Thoracic aorta (tissue), 2 donors: ENCODE results near the gene RAB26. TPM values are rescaled to one million over a fixed set of nuclear protein-coding genes. Genes with fewer than 3 reads are reported as not detected.

Experiments
- ATAC-seq: fragments of 150-250 bp; one replicate; pipeline ENCODE4 v1.8.0; 2017; ENCODE audit warnings: low read depth; ENCODE audit not compliant: insufficient number of reproducible peaks, low FRiP score
- DNase-seq: peaks from one replicate; pipeline ENCODE4 v3.0.0-alpha.2; 2020; ENCODE audit warnings: low spot score
- H3K27ac ChIP-seq, 2 donors: fragments of 200-600 bp; sonication (generic); 1 replicate in 1 of 2; 2 replicates in 1 of 2; pipeline ENCODE4 v1.5.1; 2016; ENCODE audit warnings: mild to moderate bottlenecking in 2 of 2, moderate library complexity in 2 of 2
- H3K27me3 ChIP-seq: fragments of 200-600 bp; sonication (generic); replicated peaks from 2 replicates; pipeline ENCODE4 v1.6.0; 2016; ENCODE audit warnings: mild to moderate bottlenecking; ENCODE audit not compliant: insufficient read depth
- H3K36me3 ChIP-seq: fragments of 200-600 bp; sonication (generic); one replicate; pipeline ENCODE4 v1.5.1; 2016
- H3K4me1 ChIP-seq, 2 donors: fragments of 200-600 bp; sonication (generic); 1 replicate in 1 of 2; 2 replicates in 1 of 2; pipeline versions ENCODE4 v1.5.1 to v1.6.0; 2016; ENCODE audit warnings: low read depth in 2 of 2, mild to moderate bottlenecking in 1 of 2; ENCODE audit not compliant: control insufficient read depth in 1 of 2
- H3K4me3 ChIP-seq: fragments of 200-600 bp; sonication (generic); 2 replicates; pipeline ENCODE4 v1.5.1; 2016; ENCODE audit warnings: mild to moderate bottlenecking
- H3K9me3 ChIP-seq: fragments of 200-600 bp; sonication (generic); 2 replicates; pipeline ENCODE4 v1.5.1; 2016
- CTCF ChIP-seq: fragments of 200-600 bp; sonication (generic); IDR thresholded peaks from one replicate; pipeline ENCODE4 v1.5.1; 2019; ENCODE audit warnings: antibody characterized with exemption
- total RNA-seq, 2 donors: library from RNA; depleted of rRNA; stranded (reverse); fragments of >200 nt; gene quantifications; one replicate each; pipeline versions ENCODE4 v1.1.0 to v1.2.3, GENCODE V29; 2016

RAB26 gene
- total RNA-seq, 2 donors from 2014 or later: not detected

DNA sequence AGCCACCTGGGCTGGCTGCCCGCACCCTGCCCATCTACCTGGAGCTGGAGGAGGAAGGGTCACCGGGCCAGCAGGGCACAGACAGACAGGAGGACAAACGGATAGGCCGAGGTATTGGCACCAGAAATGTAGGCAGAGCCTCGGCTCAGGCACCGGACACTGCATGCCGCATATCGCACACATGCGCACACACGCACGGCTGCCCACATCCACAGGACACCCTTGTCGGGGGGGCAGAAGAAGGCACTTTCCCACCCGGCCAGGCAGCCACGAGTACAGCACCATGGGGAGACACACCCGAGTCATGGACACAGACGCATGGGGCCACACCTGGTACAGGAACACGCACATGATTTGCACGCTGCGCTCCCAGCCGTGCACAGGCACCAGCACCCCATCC, 33.5 kb downstream of the RAB26 start:
- Histone ChIP-seq H3K4me3 (no peak overlapping the region), H3K27ac (no peak overlapping the region), H3K9me3 (no peaks in the 10 kb centered on the region), H3K36me3 (peaks cover 4% of the 10 kb centered on the region), H3K27me3 (no peaks in the 10 kb centered on the region), H3K4me1 (no peaks in the 10 kb centered on the region)
- TF ChIP-seq CTCF: no peak
- ATAC-seq (no peak), DNase-seq (no peak)

DNA sequence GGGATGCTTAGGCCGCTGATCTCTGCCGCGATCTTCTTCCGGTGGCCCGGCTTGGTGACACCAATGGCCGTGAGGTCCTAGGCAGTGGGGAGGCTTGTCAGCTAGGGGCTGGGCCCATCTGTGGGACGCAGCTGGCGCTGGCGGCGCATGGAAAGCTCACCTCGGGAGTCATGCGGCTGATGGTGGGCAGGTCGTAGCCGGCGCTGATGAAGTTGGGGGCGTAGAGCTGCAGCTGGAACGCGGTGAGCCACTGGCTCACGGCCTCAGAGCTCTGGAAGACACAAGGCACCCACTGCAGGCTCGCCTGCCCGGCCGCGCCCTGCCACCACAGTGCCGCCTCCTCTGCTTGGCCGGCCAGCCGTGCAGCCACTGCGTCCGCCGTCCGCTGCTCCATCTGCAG, 35.2 kb downstream of the RAB26 start:
- H3K36me3 ChIP-seq: no peaks in the 10 kb centered on the region
- no peaks in the 10 kb centered on the region for H3K4me1 ChIP-seq
- H3K4me3 ChIP-seq: no peak overlapping the region
- no peak for ATAC-seq
- no peaks in the 10 kb centered on the region for H3K9me3 ChIP-seq
- no peak for TF ChIP-seq CTCF
- no peak overlapping the region for H3K27ac ChIP-seq
- H3K27me3 ChIP-seq: no peaks in the 10 kb centered on the region
- no peak for DNase-seq

GRCh38 chr16:2184346-2184745, 35.9 kb downstream of the RAB26 start:
- Histone ChIP-seq H3K27ac (no peak overlapping the region), H3K36me3 (no peaks in the 10 kb centered on the region), H3K9me3 (no peaks in the 10 kb centered on the region), H3K4me3 (no peak overlapping the region), H3K4me1 (no peaks in the 10 kb centered on the region), H3K27me3 (no peaks in the 10 kb centered on the region)
- DNase-seq: no peak
- no peak for ATAC-seq
- no peak for TF ChIP-seq CTCF

DNA sequence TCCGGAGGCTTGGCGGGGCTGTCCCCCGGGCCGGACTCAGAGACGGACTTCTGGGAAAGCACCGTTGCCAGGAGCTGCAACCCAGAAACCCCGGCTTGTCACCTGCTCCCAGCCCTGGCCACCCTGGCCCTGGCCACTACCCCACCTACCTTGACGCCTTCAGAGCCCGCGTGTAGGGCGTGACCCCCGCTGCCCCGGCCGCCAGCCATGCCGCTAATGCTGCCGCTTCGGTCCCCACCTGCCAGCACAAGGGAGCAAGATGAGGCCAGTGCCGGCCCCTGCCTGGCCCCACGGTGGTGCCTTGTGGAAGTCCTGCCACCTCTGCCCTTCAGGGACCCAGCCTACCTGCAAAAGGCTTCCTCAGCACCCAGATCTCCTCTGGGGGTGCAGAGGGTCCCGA, 36.5 kb downstream of the RAB26 start:
- H3K27ac ChIP-seq: no peak overlapping the region
- no peak for DNase-seq
- no peak for TF ChIP-seq CTCF
- H3K27me3 ChIP-seq: no peaks in the 10 kb centered on the region
- no peaks in the 10 kb centered on the region for H3K36me3 ChIP-seq
- no peaks in the 10 kb centered on the region for H3K9me3 ChIP-seq
- H3K4me1 ChIP-seq: no peaks in the 10 kb centered on the region
- no peak for ATAC-seq
- H3K4me3 ChIP-seq: no peak overlapping the region

DNA sequence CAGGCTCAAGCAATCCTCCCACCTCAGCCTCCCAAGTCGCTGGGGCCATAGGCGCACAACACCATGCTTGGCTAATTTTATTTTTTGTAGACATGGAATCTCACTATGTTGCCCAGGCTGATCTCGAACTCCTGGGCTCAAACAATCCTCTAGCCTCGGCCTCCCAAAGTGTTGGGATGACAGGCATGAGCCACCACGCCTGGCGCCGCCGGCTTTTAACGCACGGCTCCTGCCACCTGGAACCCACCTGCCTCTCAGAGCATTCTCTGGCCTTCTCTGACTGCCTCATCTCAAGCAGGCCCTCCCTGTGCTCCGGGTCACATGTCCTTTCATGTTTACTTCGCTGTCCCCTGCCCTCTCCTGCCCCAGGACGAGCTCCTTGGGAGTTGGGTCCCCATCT, 37.6 kb downstream of the RAB26 start:
- TF ChIP-seq CTCF: no peak

More for the DNA sequence above, 37.6 kb downstream of the RAB26 start:
- Histone ChIP-seq H3K36me3 (no peaks in the 10 kb centered on the region), H3K27ac (no peak overlapping the region), H3K4me1 (no peaks in the 10 kb centered on the region), H3K27me3 (no peaks in the 10 kb centered on the region), H3K4me3 (no peak overlapping the region), H3K9me3 (no peaks in the 10 kb centered on the region)
- DNase-seq: no peak
- ATAC-seq: no peak
